ENCODE measurements around the gene KLK2.

The KLK2 gene

GRCh38 chr19:50921426-50922316 is 48.4 kb downstream of the KLK2 start:
- in situ Hi-C loops (cut with MboI; ENCODE audit: low sequenced_read_pairs) = no loop called here

GRCh38 chr19:50922317-50922853 is 49.1 kb downstream of the KLK2 start:
- in situ Hi-C loops (cut with MboI; ENCODE audit: low sequenced_read_pairs) = no loop called here

GRCh38 chr19:50924586-50924985 is 51.3 kb downstream of the KLK2 start:
- in situ Hi-C loops (cut with MboI; ENCODE audit: low sequenced_read_pairs) = no loop called here

GRCh38 chr19:50925734-50926133 is 52.5 kb downstream of the KLK2 start:
- in situ Hi-C loops (cut with MboI; ENCODE audit: low sequenced_read_pairs) = no loop called here

- in situ Hi-C loops (cut with MboI; ENCODE audit: low sequenced_read_pairs) = no loop called here
These were observed 52.9 kb downstream of the KLK2 start for GRCh38 chr19:50926144-50926543.

GRCh38 chr19:50928831-50929230 is 55.6 kb downstream of the KLK2 start:
- in situ Hi-C loops (cut with MboI; ENCODE audit: low sequenced_read_pairs) = no loop called here

Data from hTERT RPE-1 (cell line).